HG02840 (cell line): ENCODE data around the gene C2CD3.

Experiments
- ATAC-seq: cut with Tn5 transposase; IDR thresholded peaks from one replicate; pipeline ENCODE4 v1.9.1; 2021; ENCODE audit warnings: mild to moderate bottlenecking, moderate library complexity, moderate number of reproducible peaks; ENCODE audit not compliant: unreplicated experiment, low FRiP score

C2CD3 gene

GRCh38 chr11:74023276-74023675 lies 147.5 kb downstream of the C2CD3 start:
- no peak for ATAC-seq

- no peak for ATAC-seq
Observed at GRCh38 chr11:74022546-74022945, 148.3 kb downstream of the C2CD3 start.

- no peak for ATAC-seq
Observed at GRCh38 chr11:74021998-74022397, 148.8 kb downstream of the C2CD3 start.

- no peak for ATAC-seq
Observed at GRCh38 chr11:74020539-74020938, 150.3 kb downstream of the C2CD3 start.

GRCh38 chr11:74019860-74020259 lies 150.9 kb downstream of the C2CD3 start:
- ATAC-seq = no peak

- ATAC-seq = no peak
Observed at GRCh38 chr11:74019104-74019738, 151.6 kb downstream of the C2CD3 start.

GRCh38 chr11:74018331-74019005 lies 152.3 kb downstream of the C2CD3 start:
- ATAC-seq = no peak

GRCh38 chr11:74017631-74018030 lies 153.2 kb downstream of the C2CD3 start:
- no peak for ATAC-seq

- ATAC-seq = no peak
Observed at GRCh38 chr11:74015919-74016684, 154.7 kb downstream of the C2CD3 start.

GRCh38 chr11:74014880-74015279 lies 155.9 kb downstream of the C2CD3 start:
- ATAC-seq = no peak

- no peak for ATAC-seq
Observed at GRCh38 chr11:74013141-74013540, 157.7 kb downstream of the C2CD3 start.

- ATAC-seq = no peak
Observed at GRCh38 chr11:74012074-74012809, 158.6 kb downstream of the C2CD3 start.

GRCh38 chr11:74011360-74012073 lies 159.3 kb downstream of the C2CD3 start:
- peak; percentile 55 for ATAC-seq

- ATAC-seq = no peak
Observed at GRCh38 chr11:74010306-74011300, 160.2 kb downstream of the C2CD3 start.

- no peak for ATAC-seq
Observed at GRCh38 chr11:74009675-74010305, 161.0 kb downstream of the C2CD3 start.

- no peak for ATAC-seq
Observed at GRCh38 chr11:74009230-74009547, 161.6 kb downstream of the C2CD3 start.

- ATAC-seq = no peak
Observed at GRCh38 chr11:74008373-74009229, 162.2 kb downstream of the C2CD3 start, which contains the start of gene UCP3. TSS of gene UCP3 (minus strand) at chr11:74009085. CDS start at chr11:74007042, 2,043 bp downstream.
